ENCODE data around the gene BST2.

Gene BST2

DNA sequence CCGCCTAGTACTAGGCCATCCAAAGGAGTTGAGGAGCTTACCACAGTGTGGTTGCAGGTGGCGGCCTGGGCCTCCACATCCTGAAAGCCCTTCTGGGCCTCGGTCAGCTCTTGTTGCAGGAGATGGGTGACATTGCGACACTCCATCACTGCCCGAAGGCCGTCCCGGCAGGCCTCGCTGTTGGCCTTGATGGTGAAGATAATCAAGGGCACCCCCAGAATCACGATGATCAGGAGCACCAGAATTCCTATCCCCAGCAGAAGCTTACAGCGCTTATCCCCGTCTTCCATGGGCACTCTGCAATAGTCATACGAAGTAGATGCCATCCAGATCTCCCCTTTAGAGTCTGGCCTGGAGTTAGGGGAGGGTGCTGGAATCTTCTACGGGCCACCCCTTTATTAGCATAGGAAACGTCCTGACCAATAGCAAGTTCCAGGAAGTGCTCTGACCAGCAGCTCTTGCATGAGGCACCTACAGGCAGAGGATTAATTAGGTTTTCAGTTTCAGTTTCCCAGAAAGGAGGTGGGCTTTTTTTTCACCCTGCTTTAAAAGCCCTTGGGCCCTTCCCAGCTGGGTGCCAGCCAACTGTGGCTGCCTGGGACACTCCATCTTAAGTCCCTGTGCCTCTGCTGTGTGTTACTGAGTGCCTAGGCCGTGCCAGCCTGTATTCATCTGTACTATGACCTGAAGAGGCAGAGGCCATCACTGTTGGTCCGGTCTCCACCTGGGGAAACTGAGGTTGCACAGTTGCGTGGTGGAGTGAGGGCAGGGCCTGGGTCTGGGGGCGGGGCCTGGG is at the start of gene BST2 (continued):
- 0 out of 2 replicates have a peak, but pooled peaks have one; percentile 47 for TF ChIP-seq ZNF24 (tag by site-specific recombination; IDR thresholded peaks at IDR 0.05)

GRCh38 chr19:17454576-17455071 is 49.2 kb upstream of the BST2 start:
- Histone ChIP-seq H3K27ac (ENCODE audit: extremely low read depth, low read depth, low read length) (no peak overlapping the region), H3K4me3 (ENCODE audit: low read depth, low read length) (no peak overlapping the region), H3K9me3 (ENCODE audit: control insufficient read depth, insufficient read depth, low read depth, low read length) (no peaks in the 10 kb centered on the region), H3K4me1 (ENCODE audit: control insufficient read depth, insufficient read depth, low read length) (no peaks in the 10 kb centered on the region), H3K36me3 (ENCODE audit: control insufficient read depth in 2 of 2, insufficient read depth in 1 of 2, low read length in 2 of 2) (no peaks in the 10 kb centered on the region)
- CTCF ChIA-PET, result interaction anchor here (0.5 to 1.9 kb wide), 9 partner anchors 10 to 533 kb away, joined by 3 to 11 read pairs (median 3); no protein-coding TSS in a partner anchor
- POLR2A ChIA-PET, result no interaction called here
- TF ChIP-seq GLIS1 (tag by site-specific recombination; IDR thresholded peaks at IDR 0.05), result peak; percentile 62
- TF ChIP-seq, protein P1, sequence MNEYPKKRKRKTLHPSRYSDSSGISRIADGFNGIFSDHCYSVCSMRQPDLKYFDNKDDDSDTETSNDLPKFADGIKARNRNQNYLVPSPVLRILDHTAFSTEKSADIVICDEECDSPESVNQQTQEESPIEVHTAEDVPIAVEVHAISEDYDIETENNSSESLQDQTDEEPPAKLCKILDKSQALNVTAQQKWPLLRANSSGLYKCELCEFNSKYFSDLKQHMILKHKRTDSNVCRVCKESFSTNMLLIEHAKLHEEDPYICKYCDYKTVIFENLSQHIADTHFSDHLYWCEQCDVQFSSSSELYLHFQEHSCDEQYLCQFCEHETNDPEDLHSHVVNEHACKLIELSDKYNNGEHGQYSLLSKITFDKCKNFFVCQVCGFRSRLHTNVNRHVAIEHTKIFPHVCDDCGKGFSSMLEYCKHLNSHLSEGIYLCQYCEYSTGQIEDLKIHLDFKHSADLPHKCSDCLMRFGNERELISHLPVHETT (tag by site-specific recombination; IDR thresholded peaks at IDR 0.05), result no peak
- TF ChIP-seq ZBTB20 (tag by site-specific recombination; IDR thresholded peaks at IDR 0.05), result no peak
- peak; percentile 62 for TF ChIP-seq ZNF341 (tag by site-specific recombination; IDR thresholded peaks at IDR 0.05; ENCODE audit: low read depth)
- no peak for TF ChIP-seq IKZF3 (tag by site-specific recombination; IDR thresholded peaks at IDR 0.05)
- TF ChIP-seq ZIC2 (tag by site-specific recombination; IDR thresholded peaks at IDR 0.05), result peak; percentile 24; the same call in 1 of the 2 replicates
- TF ChIP-seq EGR2 (tag by site-specific recombination; IDR thresholded peaks at IDR 0.05; ENCODE audit: low read depth), result 0 out of 2 replicates have a peak, but pooled peaks have one; percentile 25

- no peak overlapping the region for H3K27ac ChIP-seq (ENCODE audit: extremely low read depth, low read depth, low read length)
- TF ChIP-seq ZNF677 (tag by site-specific recombination; IDR thresholded peaks at IDR 0.05) (no peak), ZNF768 (tag by site-specific recombination; IDR thresholded peaks at IDR 0.05) (peak; percentile 80)
- H3K4me3 ChIP-seq (ENCODE audit: low read depth, low read length), result no peak overlapping the region
- no peaks in the 10 kb centered on the region for H3K9me3 ChIP-seq (ENCODE audit: control insufficient read depth, insufficient read depth, low read depth, low read length)
- no peaks in the 10 kb centered on the region for H3K4me1 ChIP-seq (ENCODE audit: control insufficient read depth, insufficient read depth, low read length)
- ChIA-PET CTCF (interaction anchor here (1.4 to 2.0 kb wide), 4 partner anchors 10 to 315 kb away, joined by 4 to 9 read pairs (median 6); no protein-coding TSS in a partner anchor), POLR2A (interaction anchor here (0.6 kb wide), 1 partner anchor 865 kb away, joined by 4 read pairs; no protein-coding TSS in a partner anchor)
- no peaks in the 10 kb centered on the region for H3K36me3 ChIP-seq (ENCODE audit: control insufficient read depth in 2 of 2, insufficient read depth in 1 of 2, low read length in 2 of 2)
Observed at GRCh38 chr19:17451820-17452219, 46.4 kb upstream of the BST2 start.

GRCh38 chr19:17450264-17451075 is 45.0 kb upstream of the BST2 start:
- Histone ChIP-seq H3K4me3 (ENCODE audit: low read depth, low read length) (no peak overlapping the region), H3K27ac (ENCODE audit: extremely low read depth, low read depth, low read length) (no peak overlapping the region), H3K36me3 (ENCODE audit: control insufficient read depth in 2 of 2, insufficient read depth in 1 of 2, low read length in 2 of 2) (no peaks in the 10 kb centered on the region), H3K9me3 (ENCODE audit: control insufficient read depth, insufficient read depth, low read depth, low read length) (no peaks in the 10 kb centered on the region), H3K4me1 (ENCODE audit: control insufficient read depth, insufficient read depth, low read length) (no peaks in the 10 kb centered on the region)
- ChIA-PET POLR2A (interaction anchor here (0.7 kb wide), 1 partner anchor 251 kb away, joined by 6 read pairs; no protein-coding TSS in a partner anchor), CTCF (interaction anchor here (0.7 to 3.2 kb wide), 4 partner anchors 10 to 335 kb away, joined by 3 to 21 read pairs (median 6); no protein-coding TSS in a partner anchor)
- TF ChIP-seq, protein P2, sequence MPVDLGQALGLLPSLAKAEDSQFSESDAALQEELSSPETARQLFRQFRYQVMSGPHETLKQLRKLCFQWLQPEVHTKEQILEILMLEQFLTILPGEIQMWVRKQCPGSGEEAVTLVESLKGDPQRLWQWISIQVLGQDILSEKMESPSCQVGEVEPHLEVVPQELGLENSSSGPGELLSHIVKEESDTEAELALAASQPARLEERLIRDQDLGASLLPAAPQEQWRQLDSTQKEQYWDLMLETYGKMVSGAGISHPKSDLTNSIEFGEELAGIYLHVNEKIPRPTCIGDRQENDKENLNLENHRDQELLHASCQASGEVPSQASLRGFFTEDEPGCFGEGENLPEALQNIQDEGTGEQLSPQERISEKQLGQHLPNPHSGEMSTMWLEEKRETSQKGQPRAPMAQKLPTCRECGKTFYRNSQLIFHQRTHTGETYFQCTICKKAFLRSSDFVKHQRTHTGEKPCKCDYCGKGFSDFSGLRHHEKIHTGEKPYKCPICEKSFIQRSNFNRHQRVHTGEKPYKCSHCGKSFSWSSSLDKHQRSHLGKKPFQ (tag by site-specific recombination; IDR thresholded peaks at IDR 0.05), result no peak
- TF ChIP-seq ZSCAN23 (tag by site-specific recombination; IDR thresholded peaks at IDR 0.05), result no peak
- TF ChIP-seq ZNF624 (tag by site-specific recombination; IDR thresholded peaks at IDR 0.05), result no peak
- no peak for TF ChIP-seq ZNF214 (tag by site-specific recombination; IDR thresholded peaks at IDR 0.05; ENCODE audit: borderline replicate concordance)
- no peak for TF ChIP-seq ZNF571 (tag by site-specific recombination; IDR thresholded peaks at IDR 0.05)
- no peak for TF ChIP-seq ZNF830 (tag by site-specific recombination; IDR thresholded peaks at IDR 0.05; ENCODE audit: low read depth)
- peak; percentile 37; the same call in 1 of the 2 replicates for TF ChIP-seq ZNF600 (tag by site-specific recombination; IDR thresholded peaks at IDR 0.05)
- no peak for TF ChIP-seq ZNF155 (tag by site-specific recombination; IDR thresholded peaks at IDR 0.05)
- TF ChIP-seq ZFP69B (tag by site-specific recombination; IDR thresholded peaks at IDR 0.05), result no peak
- TF ChIP-seq, protein P3, sequence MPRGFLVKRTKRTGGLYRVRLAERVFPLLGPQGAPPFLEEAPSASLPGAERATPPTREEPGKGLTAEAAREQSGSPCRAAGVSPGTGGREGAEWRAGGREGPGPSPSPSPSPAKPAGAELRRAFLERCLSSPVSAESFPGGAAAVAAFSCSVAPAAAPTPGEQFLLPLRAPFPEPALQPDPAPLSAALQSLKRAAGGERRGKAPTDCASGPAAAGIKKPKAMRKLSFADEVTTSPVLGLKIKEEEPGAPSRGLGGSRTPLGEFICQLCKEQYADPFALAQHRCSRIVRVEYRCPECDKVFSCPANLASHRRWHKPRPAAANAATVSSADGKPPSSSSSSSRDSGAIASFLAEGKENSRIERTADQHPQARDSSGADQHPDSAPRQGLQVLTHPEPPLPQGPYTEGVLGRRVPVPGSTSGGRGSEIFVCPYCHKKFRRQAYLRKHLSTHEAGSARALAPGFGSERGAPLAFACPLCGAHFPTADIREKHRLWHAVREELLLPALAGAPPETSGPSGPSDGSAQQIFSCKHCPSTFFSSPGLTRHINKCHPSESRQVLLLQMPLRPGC (tag by site-specific recombination; IDR thresholded peaks at IDR 0.05), result no peak

Measured in HEK293 (cell line).